ENCODE results near the gene OR56B1.

Gene OR56B1

DNA sequence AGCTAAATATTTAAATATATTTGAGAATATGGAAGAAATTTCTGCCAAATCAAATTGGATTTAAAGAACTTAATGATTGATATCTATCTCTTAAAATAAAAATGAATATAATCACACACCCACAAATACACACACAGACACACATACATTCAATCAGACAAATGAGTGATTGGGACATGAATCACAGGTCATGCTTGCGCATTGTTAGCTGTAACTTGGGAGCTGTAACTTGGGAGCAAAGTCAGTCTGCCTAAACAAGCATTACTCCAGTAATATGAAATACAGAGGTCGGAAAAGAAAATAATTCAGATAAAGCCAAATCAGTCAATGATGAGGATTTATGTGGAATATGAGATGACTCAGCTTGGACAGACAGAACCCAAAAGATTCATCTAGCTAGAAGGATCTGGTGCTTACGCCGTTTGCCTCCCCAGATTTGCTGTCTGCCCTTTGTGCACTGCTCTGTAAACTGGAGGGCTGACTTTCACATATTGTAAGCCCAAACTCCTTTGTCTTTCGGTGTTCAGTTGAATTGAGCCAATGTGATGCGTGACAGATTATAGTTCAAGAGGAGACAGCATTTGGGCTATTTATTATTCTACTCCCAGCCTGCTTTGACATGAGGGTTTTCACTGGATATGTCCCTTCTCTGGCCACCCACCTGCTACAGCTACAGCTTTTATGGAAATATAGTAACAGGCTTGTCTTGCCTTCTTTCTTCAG, 1.6 kb downstream of the OR56B1 start:
- DNase-seq = no peak

DNA sequence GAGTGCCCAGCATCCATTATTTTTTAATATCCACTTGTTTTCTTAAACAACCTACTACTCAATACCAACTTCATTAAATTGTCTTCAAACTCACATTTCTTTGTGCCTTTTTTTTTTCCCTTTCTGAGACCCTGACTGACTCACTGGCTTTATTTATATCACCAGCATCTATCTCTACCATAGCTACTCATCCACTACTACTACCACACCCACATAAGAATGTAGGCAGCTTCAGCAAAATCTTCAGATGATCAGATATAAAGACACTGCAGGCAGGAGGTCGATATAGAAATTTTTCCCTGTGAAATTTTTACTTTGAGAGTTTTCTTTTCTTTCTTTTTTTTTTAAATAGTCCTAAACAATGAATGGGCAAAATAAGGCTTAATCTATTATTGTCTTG, 2.2 kb downstream of the OR56B1 start:
- no peak for DNase-seq

DNA sequence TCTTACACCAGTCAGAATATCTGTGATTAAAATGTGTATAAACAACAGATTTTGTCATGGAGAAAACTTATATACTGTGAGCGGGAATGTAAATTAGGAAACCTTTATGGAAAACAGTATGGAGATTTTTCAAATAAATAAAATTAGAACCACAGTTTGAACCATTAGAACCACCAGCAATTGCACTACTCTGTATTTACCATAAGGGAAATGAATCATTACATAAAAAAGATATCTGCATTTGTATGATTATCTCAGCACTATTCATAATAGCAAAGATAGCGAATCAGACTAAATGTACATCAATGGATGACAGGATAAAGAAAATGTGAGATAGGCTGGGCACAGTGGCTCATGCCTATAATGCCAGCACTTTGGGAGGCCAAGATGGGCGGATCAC, 10.4 kb downstream of the OR56B1 start:
- no peak for DNase-seq

DNA sequence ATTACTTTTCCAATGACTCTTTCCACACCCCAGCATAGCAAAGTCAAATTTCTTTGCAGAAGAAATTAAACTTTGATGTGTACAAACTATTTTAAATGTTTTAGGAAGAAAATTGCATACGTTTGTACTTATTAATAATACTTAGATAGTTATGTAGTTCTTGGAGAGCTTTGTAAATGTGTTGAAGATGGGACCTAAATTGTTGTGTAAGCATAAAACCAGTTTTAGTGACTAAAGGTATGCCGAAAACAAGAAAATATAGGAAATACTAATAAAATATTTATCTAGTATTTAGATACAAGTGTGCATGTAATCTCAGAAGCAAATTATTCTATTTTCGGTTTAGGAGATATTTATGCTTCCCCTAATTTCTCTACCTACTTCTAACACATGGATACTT, 13.6 kb downstream of the OR56B1 start:
- DNase-seq = no peak

DNA sequence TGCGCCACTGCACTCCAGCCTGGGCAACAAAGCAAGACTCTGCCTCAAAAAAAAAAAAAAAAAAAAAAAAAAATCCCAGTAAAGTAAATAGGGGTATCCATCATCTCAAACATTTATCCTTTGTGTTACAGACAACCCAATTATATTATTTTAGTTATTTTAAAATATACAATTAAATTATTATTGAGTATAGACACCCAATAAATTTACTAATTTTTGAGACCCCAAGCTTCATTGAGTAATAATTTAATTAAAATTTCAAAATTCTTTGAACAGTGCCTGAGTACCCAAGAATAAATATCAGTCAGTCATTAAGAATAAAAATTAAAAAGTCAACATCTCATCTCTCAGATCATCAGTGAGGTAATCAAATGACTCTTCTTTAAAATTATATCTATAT, 17.7 kb downstream of the OR56B1 start, which contains the start of gene OR52N4:
TSS of gene OR52N4 (plus strand) at position 301 of the 400 bp plus-strand sequence. CDS start 498 bp downstream, outside the sequence.
- DNase-seq = no peak

DNA sequence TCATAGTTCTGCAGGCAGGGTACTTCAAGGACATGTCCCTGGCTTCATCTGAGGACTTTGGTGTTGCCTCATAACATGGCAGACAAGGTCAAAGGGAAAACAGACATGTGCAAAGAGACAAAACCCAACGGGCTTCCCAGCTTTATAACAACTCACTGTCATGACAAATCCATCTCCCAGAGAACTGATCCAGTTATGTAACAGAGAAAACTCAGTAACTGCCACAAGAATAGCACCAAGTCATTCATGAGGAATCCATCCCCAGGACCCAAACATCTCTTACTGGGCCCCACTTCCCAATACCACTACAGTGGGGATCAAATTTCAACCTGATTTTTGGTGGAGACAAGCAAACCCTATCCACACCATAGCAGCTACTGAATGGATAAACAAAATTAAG, 30.8 kb downstream of the OR56B1 start:
- DNase-seq = no peak

DNA sequence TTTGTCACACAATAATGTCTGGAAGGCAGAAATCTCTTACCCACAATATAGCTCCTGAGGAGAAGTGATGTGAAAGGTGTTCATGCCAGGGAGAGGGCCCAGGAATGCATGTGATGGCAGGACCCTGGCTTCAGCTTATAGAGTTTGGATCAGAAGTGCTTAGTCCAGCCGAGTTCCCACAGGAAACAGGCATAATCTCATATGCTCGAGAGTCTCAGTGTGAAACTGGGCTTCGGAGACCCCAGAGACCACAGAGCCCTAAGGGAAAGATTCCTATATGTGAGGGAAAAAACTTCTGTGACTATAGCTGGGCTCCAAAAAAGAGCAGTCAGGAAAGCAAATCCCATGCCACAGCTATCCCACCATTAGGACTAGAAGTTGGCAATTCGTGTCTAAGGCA, 47.0 kb downstream of the OR56B1 start, which contains the start of gene OR52N5:
TSS of gene OR52N5 (minus strand) at position 101 of the 400 bp plus-strand sequence. CDS start 4,721 bp downstream, outside the sequence.
- no peak for DNase-seq

All from NCI-H2227 treated with DMSO at 0.1 percent for 48 hours (cell line).